PC-9 (cell line): ENCODE results near the gene WDR72. TPM values are rescaled to one million over a fixed set of nuclear protein-coding genes. Genes with fewer than 3 reads are reported as not detected.

Experiments
- BruUV-seq: library from RNA; stranded (reverse); fragments of 400-500 nt; replicated peaks from 2 replicates; lab custom pipeline; 2021; lab: Mats Ljungman, UMichigan
- CTCF ChIA-PET: fragments of 300-600 bp; sonication (Branson Sonifier 250); formaldehyde crosslinking; loops from one replicate; lab custom pipeline; 2022; ENCODE audit warnings: antibody characterized with exemption; lab: Charles Lee
- POLR2A ChIA-PET: fragments of 300-600 bp; sonication (Branson Sonifier 250); formaldehyde crosslinking; loops from one replicate; lab custom pipeline; 2022; ENCODE audit warnings: antibody characterized with exemption; ENCODE audit not compliant: unreplicated experiment; lab: Charles Lee
- DNase-seq, 2 experiments: peaks; one replicate each; pipeline versions ENCODE4 v3.0.0 to v3.0.0-alpha.2; 2015 to 2022; ENCODE audit warnings: mixed read lengths in 1 of 2
- H2AFZ ChIP-seq: fragments of 200-600 bp; sonication (generic); 2 replicates; pipeline ENCODE4 v1.8.1; 2017; ENCODE audit warnings: antibody characterized with exemption
- H3F3A ChIP-seq: fragments of 200-600 bp; sonication (generic); 2 replicates; pipeline ENCODE4 v1.8.1; 2017; ENCODE audit warnings: antibody characterized with exemption, mild to moderate bottlenecking, low read depth; ENCODE audit not compliant: insufficient read depth
- H3K27ac ChIP-seq: fragments of 200-600 bp; sonication (generic); 2 replicates; pipeline ENCODE4 v1.6.1; 2016; ENCODE audit warnings: mixed run types
- H3K27me3 ChIP-seq: fragments of 200-600 bp; sonication (generic); 2 replicates; pipeline ENCODE4 v1.6.1; 2016; ENCODE audit warnings: low read depth, mixed run types; ENCODE audit not compliant: insufficient read depth
- H3K36me3 ChIP-seq: fragments of 200-600 bp; sonication (generic); 2 replicates; pipeline ENCODE4 v1.6.1; 2016; ENCODE audit warnings: low read depth, mixed run types
- H3K4me1 ChIP-seq: fragments of 200-600 bp; sonication (generic); replicated peaks from 2 replicates; pipeline ENCODE4 v1.6.1; 2016; ENCODE audit warnings: mixed run types; ENCODE audit not compliant: insufficient read depth
- H3K4me2 ChIP-seq: fragments of 200-600 bp; sonication (generic); 2 replicates; pipeline ENCODE4 v1.6.1; 2017; ENCODE audit warnings: mixed run types
- H3K4me3 ChIP-seq: fragments of 200-600 bp; sonication (generic); 2 replicates; pipeline ENCODE4 v1.6.1; 2016; ENCODE audit warnings: mixed run types
- H3K79me2 ChIP-seq: fragments of 200-600 bp; sonication (generic); 2 replicates; pipeline ENCODE4 v1.6.1; 2017; ENCODE audit warnings: low read depth, mixed run types
- H3K9me2 ChIP-seq: fragments of 200-600 bp; sonication (generic); 2 replicates; pipeline ENCODE4 v1.8.1; 2017; ENCODE audit warnings: mild to moderate bottlenecking; ENCODE audit not compliant: insufficient read depth
- H3K9me3 ChIP-seq: fragments of 200-600 bp; sonication (generic); 2 replicates; pipeline ENCODE4 v1.8.1; 2016; ENCODE audit warnings: low read depth; ENCODE audit not compliant: insufficient read depth
- H4K20me1 ChIP-seq: fragments of 200-600 bp; sonication (generic); 2 replicates; pipeline ENCODE4 v1.8.1; 2017; ENCODE audit not compliant: insufficient read depth
- CTCF ChIP-seq: fragments of 200-600 bp; sonication (generic); conservative IDR thresholded peaks from 2 replicates; pipeline ENCODE4 v1.6.1; 2017; ENCODE audit warnings: mixed run types, antibody characterized with exemption, mild to moderate bottlenecking, moderate library complexity
- EZH2 ChIP-seq: fragments of 200-600 bp; sonication (generic); IDR thresholded peaks from 2 replicates; pipeline ENCODE4 v1.8.0; 2017; ENCODE audit warnings: antibody characterized with exemption, low read depth
- intact Hi-C: fragments of 100-400 bp; cut with micrococcal nuclease; formaldehyde crosslinking; loops from one replicate; pipeline ENCODE4 v1.10.0; 2022; ENCODE audit not compliant: unreplicated experiment
- total RNA-seq: library from RNA; stranded (reverse); gene quantifications from 2 replicates; pipeline ENCODE4 v1.2.3, GENCODE V29; 2021

The WDR72 gene
- total RNA-seq, 1 experiment from 2014 or later = 1.9 TPM

- H3K4me1 ChIP-seq = no peaks in the 10 kb centered on the region
- no peak overlapping the region for H3K27ac ChIP-seq
- H3K27me3 ChIP-seq = no peaks in the 10 kb centered on the region
- no peaks in the 10 kb centered on the region for H3K9me3 ChIP-seq
- no peaks in the 10 kb centered on the region for H3F3A ChIP-seq
- no peaks in the 10 kb centered on the region for H4K20me1 ChIP-seq
- ChIA-PET POLR2A (no interaction called here), CTCF (no interaction called here)
- DNase-seq = no peak
- TF ChIP-seq EZH2 = no peak
- no peak for TF ChIP-seq CTCF
- no peaks in the 10 kb centered on the region for H3K79me2 ChIP-seq
- H3K4me2 ChIP-seq = no peak overlapping the region
- no peaks in the 10 kb centered on the region for H3K9me2 ChIP-seq
- BruUV-seq = no TSS peak
- no peaks in the 10 kb centered on the region for H3K36me3 ChIP-seq
- H2AFZ ChIP-seq = no peak overlapping the region
- no peak overlapping the region for H3K4me3 ChIP-seq
- intact Hi-C loops = no loop called here
These were observed 195.8 kb downstream of the WDR72 start for GRCh38 chr15:53563627-53564026.

- intact Hi-C loops = no loop called here
- no TSS peak for BruUV-seq
- Histone ChIP-seq H4K20me1 (no peaks in the 10 kb centered on the region), H2AFZ (no peak overlapping the region), H3K4me2 (no peak overlapping the region), H3F3A (no peaks in the 10 kb centered on the region), H3K27ac (no peak overlapping the region), H3K79me2 (no peaks in the 10 kb centered on the region), H3K4me3 (no peak overlapping the region), H3K9me2 (no peaks in the 10 kb centered on the region), H3K36me3 (no peaks in the 10 kb centered on the region), H3K4me1 (no peaks in the 10 kb centered on the region), H3K27me3 (no peaks in the 10 kb centered on the region), H3K9me3 (no peaks in the 10 kb centered on the region)
- DNase-seq = no peak
- TF ChIP-seq EZH2 (no peak), CTCF (no peak)
- ChIA-PET POLR2A (no interaction called here), CTCF (no interaction called here)
These were observed 199.8 kb downstream of the WDR72 start for GRCh38 chr15:53559364-53560277.

- POLR2A ChIA-PET = interaction anchor here (0.7 kb wide), 1 partner anchor 105 kb away, joined by 8 read pairs; no protein-coding TSS in a partner anchor
- no TSS peak for BruUV-seq
- CTCF ChIA-PET = no interaction called here
These were observed 201.1 kb downstream of the WDR72 start for GRCh38 chr15:53558384-53558783.

More at GRCh38 chr15:53558384-53558783, 201.1 kb downstream of the WDR72 start:
- Histone ChIP-seq H4K20me1 (no peaks in the 10 kb centered on the region), H3K4me1 (no peaks in the 10 kb centered on the region), H3F3A (no peaks in the 10 kb centered on the region), H3K27me3 (no peaks in the 10 kb centered on the region), H3K36me3 (no peaks in the 10 kb centered on the region), H3K27ac (no peak overlapping the region), H3K4me3 (no peak overlapping the region), H2AFZ (no peak overlapping the region), H3K9me3 (no peaks in the 10 kb centered on the region), H3K9me2 (no peaks in the 10 kb centered on the region), H3K4me2 (no peak overlapping the region), H3K79me2 (no peaks in the 10 kb centered on the region)
- TF ChIP-seq CTCF (no peak), EZH2 (no peak)
- intact Hi-C loops = no loop called here
- no peak for DNase-seq
